Measurements from ENCODE around the gene RYR3. TPM values are rescaled to one million over a fixed set of nuclear protein-coding genes. Genes with fewer than 3 reads are reported as not detected.

RYR3 gene
- total RNA-seq, 1 experiment from 2014 or later, result not detected

GRCh38 chr15:33492434-33493052 lies 181.8 kb downstream of the RYR3 start:
- ChIA-PET CTCF (no interaction called here), POLR2A (ENCODE audit: unreplicated experiment) (no interaction called here)
- Histone ChIP-seq H3K27ac (ENCODE audit: low read length) (no peak overlapping the region), H3K4me2 (ENCODE audit: low read length) (no peak overlapping the region), H3K9me2 (replicated peaks; ENCODE audit: low read length) (no peaks in the 10 kb centered on the region), H3F3A (ENCODE audit: low read length, unreplicated experiment) (no peaks in the 10 kb centered on the region), H2AFZ (ENCODE audit: low read length) (no peak overlapping the region), H3K4me3 (ENCODE audit: low read length) (no peak overlapping the region), H3K4me1 (ENCODE audit: insufficient read depth, low read length) (no peaks in the 10 kb centered on the region), H3K27me3 (ENCODE audit: low read length) (peaks cover 89% of the 10 kb centered on the region), H3K9me3 (ENCODE audit: low read length) (no peaks in the 10 kb centered on the region), H3K79me2 (ENCODE audit: low read length) (no peaks in the 10 kb centered on the region), H3K9ac (ENCODE audit: low read length) (no peak overlapping the region), H3K36me3 (ENCODE audit: low read depth, low read length) (no peaks in the 10 kb centered on the region), H4K20me1 (ENCODE audit: low read length) (no peaks in the 10 kb centered on the region)
- no peak for ATAC-seq
- no peak for DNase-seq
- TF ChIP-seq EZH2phosphoT487 (IDR thresholded peaks at IDR 0.05; ENCODE audit: borderline replicate concordance, low read length) (no peak), CTCF (conservative IDR thresholded peaks at IDR 0.05; ENCODE audit: low read depth, low read length) (no peak), EZH2 (IDR thresholded peaks at IDR 0.05; ENCODE audit: low read length, unreplicated experiment) (no peak)
- intact Hi-C loops (cut with micrococcal nuclease), result no loop called here
- BruUV-seq (replicated peaks), result no TSS peak

- POLR2A ChIA-PET (ENCODE audit: unreplicated experiment), result no interaction called here
- Histone ChIP-seq H3F3A (ENCODE audit: low read length, unreplicated experiment) (no peaks in the 10 kb centered on the region), H4K20me1 (ENCODE audit: low read length) (no peaks in the 10 kb centered on the region), H3K27me3 (ENCODE audit: low read length) (peaks cover 91% of the 10 kb centered on the region), H3K9ac (ENCODE audit: low read length) (no peak overlapping the region), H3K27ac (ENCODE audit: low read length) (no peak overlapping the region), H2AFZ (ENCODE audit: low read length) (no peak overlapping the region), H3K9me3 (ENCODE audit: low read length) (no peaks in the 10 kb centered on the region), H3K9me2 (replicated peaks; ENCODE audit: low read length) (no peaks in the 10 kb centered on the region), H3K4me2 (ENCODE audit: low read length) (no peak overlapping the region), H3K36me3 (ENCODE audit: low read depth, low read length) (no peaks in the 10 kb centered on the region), H3K4me3 (ENCODE audit: low read length) (no peak overlapping the region), H3K4me1 (ENCODE audit: insufficient read depth, low read length) (no peaks in the 10 kb centered on the region), H3K79me2 (ENCODE audit: low read length) (no peaks in the 10 kb centered on the region)
- DNase-seq, result no peak
- no TSS peak for BruUV-seq (replicated peaks)
- no peak for ATAC-seq
- intact Hi-C loops (cut with micrococcal nuclease), result no loop called here
- TF ChIP-seq EZH2phosphoT487 (IDR thresholded peaks at IDR 0.05; ENCODE audit: borderline replicate concordance, low read length), result no peak
- no peak for TF ChIP-seq EZH2 (IDR thresholded peaks at IDR 0.05; ENCODE audit: low read length, unreplicated experiment)
- no peak for TF ChIP-seq CTCF (conservative IDR thresholded peaks at IDR 0.05; ENCODE audit: low read depth, low read length)
- CTCF ChIA-PET, result no interaction called here
Measured at GRCh38 chr15:33494306-33494705, 183.5 kb downstream of the RYR3 start.

DNA sequence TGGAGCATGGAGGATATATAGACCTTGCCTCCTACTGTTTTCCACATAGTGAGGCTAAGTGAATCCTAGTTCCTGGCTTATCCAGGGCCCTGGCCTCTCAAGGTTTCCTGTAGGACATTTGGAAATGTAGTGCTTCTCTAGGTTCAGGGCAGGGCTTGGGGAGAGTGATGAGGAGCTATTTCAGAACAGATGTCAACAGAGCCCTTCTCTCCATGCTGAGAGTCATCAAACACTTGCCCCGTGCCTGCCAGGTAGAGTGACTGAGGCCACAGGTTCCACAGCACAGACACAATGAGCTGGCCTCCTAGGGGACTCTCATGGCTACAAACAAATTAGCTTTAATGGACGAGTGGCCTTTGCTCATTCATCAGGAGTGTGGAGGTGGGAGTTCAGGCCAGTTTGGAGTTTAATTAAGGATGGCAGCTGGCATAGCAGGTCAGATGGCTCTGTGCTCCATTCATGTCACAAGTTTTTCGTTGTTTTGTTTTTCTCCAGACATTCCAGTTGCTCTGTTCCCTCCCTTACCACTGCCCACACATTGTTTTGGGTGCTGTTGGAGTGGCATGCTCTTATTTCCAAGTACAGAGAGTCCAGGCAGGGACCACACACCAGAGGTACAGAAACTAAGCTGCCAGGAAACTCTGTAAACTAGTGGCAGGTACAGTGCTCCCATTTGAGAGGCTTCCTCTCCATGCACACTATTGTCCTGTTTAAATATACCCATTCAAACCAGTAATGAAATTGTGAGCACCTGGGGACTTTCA lies 189.8 kb downstream of the RYR3 start:
- no peaks in the 10 kb centered on the region for H3F3A ChIP-seq (ENCODE audit: low read length, unreplicated experiment)
- ChIA-PET CTCF (no interaction called here), POLR2A (ENCODE audit: unreplicated experiment) (no interaction called here)
- TF ChIP-seq CTCF (conservative IDR thresholded peaks at IDR 0.05; ENCODE audit: low read depth, low read length) (no peak), EZH2phosphoT487 (IDR thresholded peaks at IDR 0.05; ENCODE audit: borderline replicate concordance, low read length) (no peak), EZH2 (IDR thresholded peaks at IDR 0.05; ENCODE audit: low read length, unreplicated experiment) (no peak)
- no peaks in the 10 kb centered on the region for H3K36me3 ChIP-seq (ENCODE audit: low read depth, low read length)
- H3K4me1 ChIP-seq (ENCODE audit: insufficient read depth, low read length), result no peaks in the 10 kb centered on the region
- H3K9me2 ChIP-seq (replicated peaks; ENCODE audit: low read length), result no peaks in the 10 kb centered on the region
- intact Hi-C loops (cut with micrococcal nuclease), result no loop called here
- no peaks in the 10 kb centered on the region for H3K79me2 ChIP-seq (ENCODE audit: low read length)
- ATAC-seq (no peak), DNase-seq (no peak)
- no peak overlapping the region for H2AFZ ChIP-seq (ENCODE audit: low read length)
- H3K9ac ChIP-seq (ENCODE audit: low read length), result no peak overlapping the region
- BruUV-seq (replicated peaks), result no TSS peak
- H3K27me3 ChIP-seq (ENCODE audit: low read length), result peaks cover 94% of the 10 kb centered on the region
- no peaks in the 10 kb centered on the region for H4K20me1 ChIP-seq (ENCODE audit: low read length)
- H3K9me3 ChIP-seq (ENCODE audit: low read length), result no peaks in the 10 kb centered on the region
- no peak overlapping the region for H3K4me2 ChIP-seq (ENCODE audit: low read length)
- no peak overlapping the region for H3K4me3 ChIP-seq (ENCODE audit: low read length)
- no peak overlapping the region for H3K27ac ChIP-seq (ENCODE audit: low read length)
